Chondrocyte (in vitro differentiated cells): ENCODE measurements around the gene PTPRG. TPM values are rescaled to one million over a fixed set of nuclear protein-coding genes. Genes with fewer than 3 reads are reported as not detected.

Experiments used
- DNase-seq: peaks from one replicate; pipeline ENCODE4 v3.0.0; 2021; ENCODE audit warnings: mixed read lengths, low spot score
- H3K27ac Mint-ChIP-seq: one replicate; pipeline ENCODE4 v1.8.0; 2021; ENCODE audit warnings: mild to moderate bottlenecking, moderate library complexity, mixed read lengths; ENCODE audit not compliant: unreplicated experiment
- H3K27me3 Mint-ChIP-seq: 2 replicates; pipeline ENCODE4 v1.8.0; 2021; ENCODE audit warnings: low read depth, mixed read lengths
- H3K36me3 Mint-ChIP-seq: 2 replicates; pipeline ENCODE4 v1.8.0; 2021; ENCODE audit warnings: low read depth, mixed read lengths
- H3K4me1 Mint-ChIP-seq: 2 replicates; pipeline ENCODE4 v1.8.0; 2021; ENCODE audit warnings: low read depth, mild to moderate bottlenecking, mixed read lengths
- H3K4me3 Mint-ChIP-seq: one replicate; pipeline ENCODE4 v1.8.0; 2021; ENCODE audit warnings: mild to moderate bottlenecking, moderate library complexity, mixed read lengths; ENCODE audit not compliant: unreplicated experiment
- H3K9me3 Mint-ChIP-seq: 2 replicates; pipeline ENCODE4 v1.8.0; 2021; ENCODE audit warnings: low read depth, mixed read lengths
- CTCF ChIP-seq: fragments of 200-600 bp; sonication (generic); IDR thresholded peaks from 2 replicates; pipeline ENCODE4 v1.5.0; 2021; ENCODE audit warnings: antibody characterized with exemption, mild to moderate bottlenecking, moderate library complexity
- total RNA-seq: library from RNA; stranded (reverse); gene quantifications from 3 replicates; pipeline ENCODE4 v1.2.1, GENCODE V29; 2021

PTPRG gene
- total RNA-seq, 1 donor from 2014 or later: 45.5 TPM

- Mint-ChIP-seq H3K27ac (no peak overlapping the region), H3K36me3 (no peaks in the 10 kb centered on the region), H3K4me3 (no peak overlapping the region), H3K27me3 (no peaks in the 10 kb centered on the region), H3K4me1 (peaks cover 9% of the 10 kb centered on the region), H3K9me3 (no peaks in the 10 kb centered on the region)
- no peak for DNase-seq
- TF ChIP-seq CTCF: no peak
These were observed 507.0 kb downstream of the PTPRG start for GRCh38 chr3:62068337-62068736.

GRCh38 chr3:62070891-62071290, 509.5 kb downstream of the PTPRG start:
- Mint-ChIP-seq H3K9me3 (no peaks in the 10 kb centered on the region), H3K4me1 (peaks cover 7% of the 10 kb centered on the region), H3K27ac (no peak overlapping the region), H3K27me3 (no peaks in the 10 kb centered on the region), H3K36me3 (no peaks in the 10 kb centered on the region), H3K4me3 (no peak overlapping the region)
- TF ChIP-seq CTCF: no peak
- no peak for DNase-seq

GRCh38 chr3:62073038-62073437, 511.7 kb downstream of the PTPRG start:
- Mint-ChIP-seq H3K9me3 (no peaks in the 10 kb centered on the region), H3K4me1 (no peaks in the 10 kb centered on the region), H3K36me3 (no peaks in the 10 kb centered on the region), H3K27ac (no peak overlapping the region), H3K27me3 (no peaks in the 10 kb centered on the region), H3K4me3 (no peak overlapping the region)
- TF ChIP-seq CTCF: no peak
- DNase-seq: no peak

- DNase-seq: no peak
- H3K4me1 Mint-ChIP-seq: peaks cover 3% of the 10 kb centered on the region
These were observed 523.2 kb downstream of the PTPRG start for GRCh38 chr3:62084558-62084957.

GRCh38 chr3:62088472-62089104, 527.2 kb downstream of the PTPRG start:
- H3K9me3 Mint-ChIP-seq: no peaks in the 10 kb centered on the region
- no peak for DNase-seq

More at GRCh38 chr3:62084558-62084957, 523.2 kb downstream of the PTPRG start:
- no peaks in the 10 kb centered on the region for H3K27me3 Mint-ChIP-seq
- no peak overlapping the region for H3K27ac Mint-ChIP-seq
- no peaks in the 10 kb centered on the region for H3K36me3 Mint-ChIP-seq
- H3K9me3 Mint-ChIP-seq: no peaks in the 10 kb centered on the region
- no peak for TF ChIP-seq CTCF
- no peak overlapping the region for H3K4me3 Mint-ChIP-seq

More at GRCh38 chr3:62088472-62089104, 527.2 kb downstream of the PTPRG start:
- Mint-ChIP-seq H3K4me3 (no peak overlapping the region), H3K27ac (no peak overlapping the region), H3K27me3 (no peaks in the 10 kb centered on the region), H3K36me3 (no peaks in the 10 kb centered on the region), H3K4me1 (peaks cover 3% of the 10 kb centered on the region)
- no peak for TF ChIP-seq CTCF
